ENCODE measurements around the gene ASTN2.

- TF ChIP-seq POLR2AphosphoS5 (IDR thresholded peaks at IDR 0.05) (no peak), CTCF (IDR thresholded peaks at IDR 0.05) (no peak)
Measured at GRCh38 chr9:116720111-116720510, 694.7 kb downstream of the ASTN2 start.

Data from prostate gland (tissue), 2 donors.